IPS DF 6.9 (cell line): Measurements from ENCODE around the gene GBX2.
A peak's percentile ranks its signal among the peaks of the same experiment; 100 is the strongest.

Experiments used
- DNase-seq: peaks from one replicate; pipeline ENCODE4 v3.0.0-alpha.2; 2013; ENCODE audit warnings: low read depth, low spot score
- H3K27ac ChIP-seq: one replicate; pipeline ENCODE4 v1.5.1; 2013; ENCODE audit warnings: low read length, control low read depth
- H3K27me3 ChIP-seq: 2 replicates; pipeline ENCODE4 v1.6.1; 2013; ENCODE audit warnings: mild to moderate bottlenecking, low read length; ENCODE audit not compliant: control insufficient read depth, insufficient read depth
- H3K36me3 ChIP-seq: 2 replicates; pipeline ENCODE4 v1.6.1; 2013; ENCODE audit warnings: low read length; ENCODE audit not compliant: control insufficient read depth, insufficient read depth
- H3K4me1 ChIP-seq: 2 replicates; pipeline ENCODE4 v1.6.1; 2013; ENCODE audit warnings: low read length; ENCODE audit not compliant: control insufficient read depth, insufficient read depth
- H3K4me3 ChIP-seq: 2 replicates; pipeline ENCODE4 v1.5.1; 2013; ENCODE audit warnings: mild to moderate bottlenecking, low read length
- H3K9me3 ChIP-seq: 2 replicates; pipeline ENCODE4 v1.6.1; 2013; ENCODE audit warnings: low read length, inconsistent platforms; ENCODE audit not compliant: control insufficient read depth, insufficient read depth
- WGBS: extraction: QIAGEN DNeasy Blood & Tissue Kit; methylation state at CpG from one replicate; pipeline ENCODE4 v1.1.7; 2013; ENCODE audit warnings: mixed read lengths, missing lambda C conversion rate; ENCODE audit not compliant: insufficient read length, insufficient coverage; 5-methylcytosine and 5-hydroxymethylcytosine counted together

Gene GBX2

GRCh38 chr2:236167297-236168109 is 683 bp downstream of the GBX2 start:
- no peak for DNase-seq

GRCh38 chr2:236166796-236167296 is 1.3 kb downstream of the GBX2 start:
- DNase-seq: no peak
- peaks cover 80% of the 10 kb centered on the region for H3K27me3 ChIP-seq
- peak overlapping the region; percentile 35; the same call in 1 of the 2 replicates for H3K4me3 ChIP-seq
- H3K27ac ChIP-seq: no peak overlapping the region
- no peaks in the 10 kb centered on the region for H3K9me3 ChIP-seq
- H3K4me1 ChIP-seq: peaks cover 13% of the 10 kb centered on the region
- WGBS: no CpG with 5 or more reads among the region's 29 CpGs
- no peaks in the 10 kb centered on the region for H3K36me3 ChIP-seq

More at GRCh38 chr2:236167297-236168109, 683 bp downstream of the GBX2 start:
- H3K4me3 ChIP-seq: peak overlapping the region; percentile 35; the same call in 1 of the 2 replicates
- no peak overlapping the region for H3K27ac ChIP-seq
- H3K9me3 ChIP-seq: no peaks in the 10 kb centered on the region
- H3K36me3 ChIP-seq: no peaks in the 10 kb centered on the region
- no CpG with 5 or more reads among the region's 112 CpGs for WGBS
- peaks cover 10% of the 10 kb centered on the region for H3K4me1 ChIP-seq
- peaks cover 80% of the 10 kb centered on the region for H3K27me3 ChIP-seq

GRCh38 chr2:236165842-236166795 is 2.1 kb downstream of the GBX2 start:
- Histone ChIP-seq H3K27me3 (peaks cover 80% of the 10 kb centered on the region), H3K4me3 (no peak overlapping the region; the same call in 1 of the 2 replicates), H3K27ac (no peak overlapping the region), H3K36me3 (no peaks in the 10 kb centered on the region), H3K9me3 (no peaks in the 10 kb centered on the region), H3K4me1 (peaks cover 15% of the 10 kb centered on the region)
- DNase-seq: no peak
- WGBS: no CpG with 5 or more reads among the region's 58 CpGs

GRCh38 chr2:236164925-236165841 is 3.0 kb downstream of the GBX2 start:
- Histone ChIP-seq H3K27me3 (peaks cover 79% of the 10 kb centered on the region), H3K4me1 (peaks cover 14% of the 10 kb centered on the region), H3K9me3 (no peaks in the 10 kb centered on the region), H3K27ac (no peak overlapping the region), H3K4me3 (no peak overlapping the region), H3K36me3 (no peaks in the 10 kb centered on the region)
- no peak for DNase-seq
- WGBS: no CpG with 5 or more reads among the region's 18 CpGs

DNA sequence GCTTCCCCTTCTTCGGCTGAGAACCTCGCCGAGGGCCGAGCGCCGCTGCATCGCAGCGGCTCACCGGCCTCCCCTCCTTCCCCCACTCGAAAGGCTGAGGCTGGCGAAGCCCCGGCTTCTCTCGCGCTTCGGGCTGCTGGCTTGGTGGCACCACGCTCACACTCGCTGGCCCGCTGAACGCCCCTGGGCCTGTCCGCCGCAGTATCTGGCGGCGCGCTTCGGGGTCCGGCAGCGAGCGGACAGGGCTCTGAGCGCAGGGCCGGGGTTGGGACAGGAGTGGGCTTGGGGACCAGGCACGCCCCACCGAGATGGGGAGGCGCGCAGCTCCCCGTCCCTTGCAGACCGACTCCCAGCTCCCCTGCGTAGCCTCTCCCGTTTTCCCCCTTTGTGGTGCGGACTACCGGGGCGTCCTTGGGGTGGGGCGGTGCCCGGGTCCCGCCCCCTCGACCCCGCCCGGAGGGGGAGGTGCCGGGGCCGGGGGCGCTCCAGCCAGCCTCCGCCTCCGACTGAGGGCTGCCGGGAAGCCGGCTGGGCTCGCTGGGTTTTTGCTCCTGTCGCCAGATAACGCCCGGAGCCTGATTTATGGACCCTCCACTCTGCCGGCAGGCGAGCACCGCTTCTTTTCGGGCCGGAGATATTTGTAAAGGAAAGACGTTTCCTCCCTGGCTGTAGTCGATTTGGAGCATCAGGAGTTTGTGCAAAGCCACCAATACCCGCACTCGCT is 3.8 kb downstream of the GBX2 start:
- Histone ChIP-seq H3K9me3 (no peaks in the 10 kb centered on the region), H3K4me1 (peaks cover 17% of the 10 kb centered on the region), H3K36me3 (no peaks in the 10 kb centered on the region), H3K27ac (no peak overlapping the region), H3K27me3 (peaks cover 75% of the 10 kb centered on the region), H3K4me3 (peak overlapping the region; percentile 21; the same call in 1 of the 2 replicates)
- no peak for DNase-seq
- WGBS: no CpG with 5 or more reads among the region's 67 CpGs

GRCh38 chr2:236163471-236164200 is 4.5 kb downstream of the GBX2 start:
- Histone ChIP-seq H3K4me1 (peaks cover 22% of the 10 kb centered on the region), H3K27me3 (peaks cover 72% of the 10 kb centered on the region), H3K27ac (no peak overlapping the region), H3K9me3 (no peaks in the 10 kb centered on the region), H3K36me3 (no peaks in the 10 kb centered on the region), H3K4me3 (peak overlapping the region; percentile 21)
- WGBS: no CpG with 5 or more reads among the region's 59 CpGs
- DNase-seq: no peak

DNA sequence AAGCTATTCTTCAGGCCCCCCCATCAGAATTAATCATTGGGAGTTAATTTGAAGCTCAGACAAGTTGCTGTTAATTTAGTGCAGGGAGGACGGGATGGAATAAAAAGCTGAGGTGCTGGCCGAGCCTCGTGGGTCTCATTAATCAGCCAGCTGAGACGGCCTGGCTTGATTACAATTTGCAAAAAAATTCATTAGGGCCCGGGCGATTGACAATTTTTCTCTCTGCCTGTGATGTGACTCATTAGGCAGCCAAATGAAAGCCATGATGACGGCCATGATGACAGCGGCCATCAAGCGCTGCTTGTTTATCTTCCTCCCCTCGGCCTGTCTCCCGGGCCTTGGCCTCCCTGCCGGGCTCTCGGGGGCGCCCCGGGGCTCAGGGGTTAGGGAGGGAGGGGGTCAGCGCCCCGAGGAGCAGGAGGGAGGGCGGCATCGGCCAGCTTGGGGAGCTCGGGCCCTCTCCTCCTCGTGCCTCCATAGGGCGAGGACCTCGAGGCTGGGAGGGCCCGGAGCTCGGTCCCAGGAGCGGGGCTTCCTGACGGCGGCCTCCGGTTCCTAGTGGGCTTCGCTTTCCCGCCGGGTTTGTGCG is 5.2 kb downstream of the GBX2 start:
- Histone ChIP-seq H3K27ac (no peak overlapping the region), H3K36me3 (no peaks in the 10 kb centered on the region), H3K27me3 (peaks cover 78% of the 10 kb centered on the region), H3K4me1 (peaks cover 22% of the 10 kb centered on the region), H3K9me3 (no peaks in the 10 kb centered on the region), H3K4me3 (peak overlapping the region; percentile 21; the same call in 1 of the 2 replicates)
- no CpG with 5 or more reads among the region's 33 CpGs for WGBS
- DNase-seq: no peak

- H3K4me1 ChIP-seq: peaks cover 22% of the 10 kb centered on the region
- H3K27me3 ChIP-seq: peaks cover 80% of the 10 kb centered on the region
- no CpG with 5 or more reads among the region's 16 CpGs for WGBS
Measured at GRCh38 chr2:236162031-236162845, 5.9 kb downstream of the GBX2 start.

More at GRCh38 chr2:236162031-236162845, 5.9 kb downstream of the GBX2 start:
- Histone ChIP-seq H3K27ac (no peak overlapping the region), H3K4me3 (no peak overlapping the region), H3K36me3 (no peaks in the 10 kb centered on the region), H3K9me3 (no peaks in the 10 kb centered on the region)
- no peak for DNase-seq
